Measurements from ENCODE around the gene CNTNAP4.

DNA sequence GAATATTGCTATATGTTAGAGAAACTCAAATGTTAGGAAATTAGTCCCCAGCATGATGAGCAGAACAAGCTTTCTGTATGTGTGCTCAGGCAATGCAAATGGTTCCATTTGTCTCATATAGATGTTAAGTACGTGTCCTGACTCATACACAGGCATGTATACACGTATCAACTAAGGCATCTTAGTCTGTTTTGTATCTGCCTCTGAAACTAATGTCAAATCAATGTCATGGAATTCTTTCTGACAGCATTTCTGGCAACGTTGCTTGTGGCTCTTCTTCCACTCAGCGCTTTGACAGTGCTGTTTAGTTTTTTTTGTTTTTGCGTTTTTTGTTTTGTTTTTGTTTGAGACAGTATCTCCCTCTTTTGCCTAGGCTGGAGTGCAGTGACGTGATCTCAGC is 111.9 kb downstream of the CNTNAP4 start:
- no peak for TF ChIP-seq KAT2A (conservative IDR thresholded peaks at IDR 0.05; ENCODE audit: control insufficient read depth, low read depth, low read length)
- no peak for TF ChIP-seq STAT3 (IDR thresholded peaks at IDR 0.05; ENCODE audit: low read depth, low read length)
- TF ChIP-seq, protein P1, sequence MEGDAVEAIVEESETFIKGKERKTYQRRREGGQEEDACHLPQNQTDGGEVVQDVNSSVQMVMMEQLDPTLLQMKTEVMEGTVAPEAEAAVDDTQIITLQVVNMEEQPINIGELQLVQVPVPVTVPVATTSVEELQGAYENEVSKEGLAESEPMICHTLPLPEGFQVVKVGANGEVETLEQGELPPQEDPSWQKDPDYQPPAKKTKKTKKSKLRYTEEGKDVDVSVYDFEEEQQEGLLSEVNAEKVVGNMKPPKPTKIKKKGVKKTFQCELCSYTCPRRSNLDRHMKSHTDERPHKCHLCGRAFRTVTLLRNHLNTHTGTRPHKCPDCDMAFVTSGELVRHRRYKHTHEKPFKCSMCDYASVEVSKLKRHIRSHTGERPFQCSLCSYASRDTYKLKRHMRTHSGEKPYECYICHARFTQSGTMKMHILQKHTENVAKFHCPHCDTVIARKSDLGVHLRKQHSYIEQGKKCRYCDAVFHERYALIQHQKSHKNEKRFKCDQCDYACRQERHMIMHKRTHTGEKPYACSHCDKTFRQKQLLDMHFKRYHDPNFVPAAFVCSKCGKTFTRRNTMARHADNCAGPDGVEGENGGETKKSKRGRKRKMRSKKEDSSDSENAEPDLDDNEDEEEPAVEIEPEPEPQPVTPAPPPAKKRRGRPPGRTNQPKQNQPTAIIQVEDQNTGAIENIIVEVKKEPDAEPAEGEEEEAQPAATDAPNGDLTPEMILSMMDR (IDR thresholded peaks at IDR 0.05 in 2 of 3, conservative IDR thresholded peaks at IDR 0.05 in 1 of 3; ENCODE audit: control insufficient read depth in 2 of 3, extremely low read depth in 1 of 3, insufficient read depth in 1 of 3, low read depth in 3 of 3, low read length in 3 of 3): no peak

Data from GM12878 (cell line).